Hepatic stellate cell (primary cell): ENCODE measurements around the gene SLC34A1.
"Not testable (repeated sequence)": the region's sequence is repeated elsewhere in the genome, so short reads cannot be mapped to it uniquely, and the experiment has no call there.

Experiments
- DNase-seq: peaks from one replicate; pipeline ENCODE4 v3.0.0; 2011; ENCODE audit warnings: low spot score

Gene SLC34A1

GRCh38 chr5:177355162-177355867 is 28.9 kb upstream of the SLC34A1 start:
- no peak for DNase-seq

- DNase-seq: no peak
Observed at GRCh38 chr5:177355868-177356168, 28.4 kb upstream of the SLC34A1 start.

- DNase-seq: no peak
Observed at GRCh38 chr5:177356746-177357145, 27.5 kb upstream of the SLC34A1 start.

GRCh38 chr5:177357146-177357458 is 27.1 kb upstream of the SLC34A1 start:
- no peak for DNase-seq

GRCh38 chr5:177357459-177358351 is 26.5 kb upstream of the SLC34A1 start, which contains the start of gene RGS14:
Gene RGS14, plus strand, starts transcription at chr5:177357924. Its CDS starts 101 bp downstream, at chr5:177358025.
- peak; percentile 77 for DNase-seq

GRCh38 chr5:177358370-177358819 is 25.8 kb upstream of the SLC34A1 start:
- no peak for DNase-seq

GRCh38 chr5:177359451-177359851 is 24.8 kb upstream of the SLC34A1 start:
- no peak for DNase-seq

- DNase-seq: no peak
Observed at GRCh38 chr5:177359860-177360259, 24.4 kb upstream of the SLC34A1 start.

GRCh38 chr5:177360740-177361139 is 23.5 kb upstream of the SLC34A1 start:
- not testable (repeated sequence) for DNase-seq

GRCh38 chr5:177361418-177362291 is 22.6 kb upstream of the SLC34A1 start:
- no peak for DNase-seq

- DNase-seq: no peak
Observed at GRCh38 chr5:177362292-177362609, 22.0 kb upstream of the SLC34A1 start.

GRCh38 chr5:177362610-177363507 is 21.4 kb upstream of the SLC34A1 start:
- DNase-seq: peak; percentile 70

- no peak for DNase-seq
Observed at GRCh38 chr5:177363565-177363964, 20.7 kb upstream of the SLC34A1 start.

GRCh38 chr5:177364159-177364962 is 19.9 kb upstream of the SLC34A1 start:
- DNase-seq: no peak

- no peak for DNase-seq
Observed at GRCh38 chr5:177365845-177366527, 18.2 kb upstream of the SLC34A1 start.

GRCh38 chr5:177366528-177367322 is 17.5 kb upstream of the SLC34A1 start:
- peak; percentile 98 for DNase-seq

GRCh38 chr5:177367323-177367848 is 16.8 kb upstream of the SLC34A1 start:
- DNase-seq: no peak

GRCh38 chr5:177367981-177368868 is 16.0 kb upstream of the SLC34A1 start:
- DNase-seq: no peak
